Astrocyte (in vitro differentiated cells and primary cell): ENCODE measurements around the gene TFAP2A.

Experiments
- CTCF ChIP-seq: IDR thresholded peaks from 2 replicates; pipeline ENCODE4 v1.5.1; 2011; ENCODE audit warnings: low read depth, mild to moderate bottlenecking, inconsistent platforms, low read length, moderate library complexity; ENCODE audit not compliant: insufficient read depth
- EZH2 ChIP-seq: IDR thresholded peaks from 2 replicates; pipeline ENCODE4 v1.6.1; 2012; ENCODE audit warnings: mild to moderate bottlenecking, low read length, inconsistent platforms; ENCODE audit not compliant: insufficient read depth

GRCh38 chr6:10351791-10352190 lies 63.1 kb downstream of the TFAP2A start:
- TF ChIP-seq CTCF (no peak), EZH2 (no peak)
